H1 (cell line): Measurements from ENCODE around the gene OR5M10. TPM values are rescaled to one million over a fixed set of nuclear protein-coding genes. Genes with fewer than 3 reads are reported as not detected.

ENCODE experiments used
- CTCF ChIA-PET: fragments of 300-600 bp; sonication (Branson Sonifier 250); formaldehyde crosslinking; loops from one replicate; lab custom pipeline; 2021; ENCODE audit not compliant: partially characterized antibody; lab: Charles Lee
- POLR2A ChIA-PET: fragments of 300-600 bp; sonication (Branson Sonifier 250); formaldehyde crosslinking; loops from one replicate; lab custom pipeline; 2021; ENCODE audit warnings: inconsistent platforms; ENCODE audit not compliant: partially characterized antibody; lab: Charles Lee
- DNase-seq, 2 experiments: peaks; one replicate each; pipeline versions ENCODE4 v3.0.0 to v3.0.0-alpha.2; 2010 to 2022; ENCODE audit warnings: low spot score in 2 of 2, low read depth in 1 of 2, mixed read lengths in 1 of 2
- FAIRE-seq: peaks from 2 replicates; lab custom pipeline; 2011; peaks lifted over from hg19 to GRCh38; lab: Jason Lieb, UNC
- H2AFZ ChIP-seq: 2 replicates; pipeline ENCODE4 v1.8.1; 2012; ENCODE audit warnings: low read length, inconsistent platforms
- H2AK5ac ChIP-seq: 2 replicates; pipeline ENCODE4 v1.6.1; 2013; ENCODE audit warnings: low read depth, low read length
- H2BK120ac ChIP-seq: replicated peaks from 2 replicates; pipeline ENCODE3; 2013; ENCODE audit warnings: low read depth, low read length, inconsistent platforms
- H2BK12ac ChIP-seq: 2 replicates; pipeline ENCODE4 v1.6.1; 2013; ENCODE audit warnings: low read depth, low read length
- H2BK15ac ChIP-seq: 2 replicates; pipeline ENCODE4 v1.6.1; 2013; ENCODE audit warnings: low read length
- H2BK20ac ChIP-seq: 2 replicates; pipeline ENCODE4 v1.6.1; 2013; ENCODE audit warnings: low read length
- H2BK5ac ChIP-seq: 2 replicates; pipeline ENCODE4 v1.6.1; 2013; ENCODE audit warnings: low read depth, low read length
- H3K14ac ChIP-seq: 2 replicates; pipeline ENCODE4 v1.6.1; 2013; ENCODE audit warnings: inconsistent platforms; ENCODE audit not compliant: insufficient read length
- H3K18ac ChIP-seq: 2 replicates; pipeline ENCODE4 v1.6.1; 2013; ENCODE audit warnings: low read length; ENCODE audit errors: extremely low read depth
- H3K23ac ChIP-seq: 2 replicates; pipeline ENCODE4 v1.6.1; 2013; ENCODE audit warnings: inconsistent platforms; ENCODE audit not compliant: insufficient read length
- H3K23me2 ChIP-seq: 2 replicates; pipeline ENCODE4 v1.6.1; 2013; ENCODE audit warnings: low read depth, low read length
- H3K27ac ChIP-seq: 2 replicates; pipeline ENCODE4 v1.6.1; 2011; ENCODE audit warnings: low read depth, low read length, inconsistent platforms
- H3K27me3 ChIP-seq, 4 experiments: replicated peaks in 1 of 4; 1 replicate in 1 of 4; 2 replicates in 3 of 4; pipeline versions ENCODE4 v1.6.1 to v1.8.1; 2011 to 2013; ENCODE audit warnings: low read length in 3 of 4, mild to moderate bottlenecking in 3 of 4, inconsistent platforms in 2 of 4, mixed read lengths in 2 of 4, moderate library complexity in 1 of 4; ENCODE audit not compliant: control insufficient read depth in 3 of 4, insufficient read depth in 3 of 4; ENCODE audit errors: extremely low read depth in 1 of 4
- H3K36me3 ChIP-seq, 4 experiments: 2 replicates each; pipeline versions ENCODE4 v1.6.1 to v1.8.1; 2011 to 2013; ENCODE audit warnings: mild to moderate bottlenecking in 4 of 4, low read length in 3 of 4, moderate library complexity in 2 of 4, control low read depth in 1 of 4, inconsistent platforms in 1 of 4; ENCODE audit not compliant: insufficient read depth in 4 of 4, control insufficient read depth in 2 of 4
- H3K4ac ChIP-seq: replicated peaks from 2 replicates; pipeline ENCODE3; 2013; ENCODE audit warnings: low read length, low read depth, mixed read lengths, inconsistent platforms; ENCODE audit not compliant: insufficient read length
- H3K4me1 ChIP-seq, 4 experiments: replicated peaks in 1 of 4; 1 replicate in 1 of 4; 2 replicates in 3 of 4; pipeline versions ENCODE4 v1.6.1 to v1.8.1; 2011 to 2013; ENCODE audit warnings: low read length in 3 of 4, inconsistent platforms in 2 of 4, mixed read lengths in 1 of 4; ENCODE audit not compliant: insufficient read depth in 4 of 4, control insufficient read depth in 3 of 4
- H3K4me2 ChIP-seq, 2 experiments: 2 replicates each; pipeline versions ENCODE4 v1.6.1 to v1.8.1; 2011 to 2013; ENCODE audit warnings: low read depth in 2 of 2, low read length in 2 of 2, control low read depth in 1 of 2, inconsistent platforms in 1 of 2, mild to moderate bottlenecking in 1 of 2; ENCODE audit not compliant: insufficient read depth in 1 of 2
- H3K4me3 ChIP-seq, 4 experiments: fragments of 200-600, 300-600 bp in 1 of 4; sonication (generic), shearing (Covaris generic), sonication (Bioruptor Twin) in 1 of 4; 2 replicates each; pipeline versions ENCODE4 v1.5.1 to v1.8.1; 2011 to 2016; ENCODE audit warnings: low read length in 4 of 4, low read depth in 3 of 4, control low read depth in 2 of 4, inconsistent platforms in 2 of 4, mild to moderate bottlenecking in 2 of 4, mixed read lengths in 1 of 4, moderate library complexity in 1 of 4; ENCODE audit not compliant: insufficient read depth in 2 of 4; ENCODE audit errors: extremely low read depth in 1 of 4
- H3K56ac ChIP-seq: replicated peaks from 2 replicates; pipeline ENCODE3; 2013; ENCODE audit warnings: low read depth, mild to moderate bottlenecking, mixed read lengths, low read length, inconsistent platforms; ENCODE audit not compliant: insufficient read length
- H3K79me1 ChIP-seq: 2 replicates; pipeline ENCODE4 v1.6.1; 2013; ENCODE audit warnings: low read depth, low read length, control low read depth
- H3K79me2 ChIP-seq, 2 experiments: 2 replicates each; pipeline versions ENCODE4 v1.6.1 to v1.8.1; 2012 to 2013; ENCODE audit warnings: low read length in 2 of 2, mild to moderate bottlenecking in 2 of 2, inconsistent platforms in 1 of 2; ENCODE audit not compliant: insufficient read depth in 2 of 2, control insufficient read depth in 1 of 2
- H3K9ac ChIP-seq, 4 experiments: replicated peaks in 1 of 4; 1 replicate in 1 of 4; 2 replicates in 3 of 4; pipeline versions ENCODE4 v1.6.1 to v1.8.1; 2011 to 2013; ENCODE audit warnings: low read depth in 3 of 4, low read length in 3 of 4, control low read depth in 2 of 4, mild to moderate bottlenecking in 2 of 4, moderate library complexity in 2 of 4, inconsistent platforms in 1 of 4; ENCODE audit errors: extremely low read depth in 1 of 4
- H3K9me3 ChIP-seq, 2 experiments: 2 replicates each; pipeline versions ENCODE4 v1.6.1 to v1.8.1; 2012 to 2013; ENCODE audit warnings: mild to moderate bottlenecking in 2 of 2, moderate library complexity in 2 of 2, control low read depth in 1 of 2, inconsistent platforms in 1 of 2, low read depth in 1 of 2, low read length in 1 of 2, mixed read lengths in 1 of 2; ENCODE audit not compliant: insufficient read depth in 2 of 2
- H4K20me1 ChIP-seq, 2 experiments: replicated peaks in 1 of 2; 2 replicates each; pipeline versions ENCODE3 to v1.8.1; 2011 to 2013; ENCODE audit warnings: inconsistent platforms in 2 of 2, low read length in 2 of 2, mild to moderate bottlenecking in 1 of 2; ENCODE audit not compliant: insufficient read depth in 2 of 2, control insufficient read depth in 1 of 2
- H4K5ac ChIP-seq: 2 replicates; pipeline ENCODE4 v1.6.1; 2013; ENCODE audit warnings: low read length, low read depth, mixed read lengths, inconsistent platforms; ENCODE audit not compliant: insufficient read length
- H4K8ac ChIP-seq: 2 replicates; pipeline ENCODE4 v1.8.0; 2013; ENCODE audit warnings: mild to moderate bottlenecking, moderate library complexity, low read length, inconsistent platforms; ENCODE audit not compliant: insufficient read depth; ENCODE audit errors: extremely low read depth
- H4K91ac ChIP-seq: replicated peaks from 2 replicates; pipeline ENCODE3; 2013; ENCODE audit warnings: low read length, mixed read lengths, inconsistent platforms; ENCODE audit not compliant: insufficient read length
- FOSL1 ChIP-seq: IDR thresholded peaks from 2 replicates; pipeline ENCODE4 v1.6.1; 2011; ENCODE audit warnings: mild to moderate bottlenecking, low read depth, low read length, moderate library complexity; ENCODE audit not compliant: insufficient read depth
- WGBS, 2 experiments: shearing (Covaris generic) in 1 of 2; methylation state at CpG; one replicate each; pipeline versions ENCODE4 v1.1.6 to v1.1.7; 2013 to 2015; ENCODE audit warnings: low lambda C conversion rate in 2 of 2, mixed read lengths in 2 of 2, inconsistent platforms in 1 of 2, low coverage in 1 of 2, missing lambda C conversion rate in 1 of 2; ENCODE audit not compliant: insufficient replicate concordance in 2 of 2, insufficient coverage in 1 of 2, insufficient read length in 1 of 2; ENCODE audit errors: extremely low coverage in 1 of 2, missing lambda C conversion rate in 1 of 2; 5-methylcytosine and 5-hydroxymethylcytosine counted together
- polyA plus RNA-seq, 7 experiments: library from polyadenylated mRNA; depleted of rRNA in 3 of 7; stranded (reverse) in 5 of 7; unstranded in 2 of 7; fragments of >200 nt in 5 of 7; fragments of 200-250 nt in 2 of 7; gene quantifications; 1 replicate in 5 of 7; 2 replicates in 1 of 7; 4 replicates in 1 of 7; pipeline versions ENCODE4 v1.2.1 to v1.2.3, GENCODE V29; 2011 to 2013; ENCODE audit warnings: missing spikeins in 2 of 7, mixed read lengths in 2 of 7
- total RNA-seq: library from RNA; stranded (reverse); fragmentation: NEBNext Ultra II Directional; extraction: Animal tissue kit (Norgen Biotek cat#: 25700); gene quantifications from 2 replicates; pipeline ENCODE4 v1.2.1, GENCODE V29; 2021

OR5M10 gene
- total and polyA plus RNA-seq, 2 of the 8 experiments (the other 6 are each of a cell fraction or from before 2014, with no cell fraction given), result not detected

GRCh38 chr11:56543157-56543556 is 34.4 kb downstream of the OR5M10 start, which contains the start of gene OR5M11:
TSS of gene OR5M11 (minus strand) at chr11:56543257. CDS start at chr11:56543257, 0 bp downstream.
- Histone ChIP-seq H3K56ac (no peak within 1 kb of the TSS), H2BK5ac (no peak within 1 kb of the TSS), H3K9me3 (peaks cover 0 to 2% of the 10 kb centered on the region in 2 experiments; a peak in 1 of 4 replicates), H3K79me1 (no peaks in the 10 kb centered on the region), H2AK5ac (no peak within 1 kb of the TSS), H3K4ac (no peak within 1 kb of the TSS), H3K23ac (no peak within 1 kb of the TSS), H4K5ac (no peak within 1 kb of the TSS), H3K18ac (no peak within 1 kb of the TSS), H3K4me2 (no peak within 1 kb of the TSS), H4K8ac (no peak within 1 kb of the TSS), H2BK15ac (no peak within 1 kb of the TSS), H3K27ac (no peak within 1 kb of the TSS), H2BK12ac (no peak within 1 kb of the TSS), H2BK120ac (no peak within 1 kb of the TSS), H3K14ac (no peak within 1 kb of the TSS), H3K23me2 (no peaks in the 10 kb centered on the region), H3K79me2 (no peaks in the 10 kb centered on the region), H3K36me3 (no peaks in the 10 kb centered on the region), H2BK20ac (no peak within 1 kb of the TSS), H2AFZ (0 out of 2 replicates have a peak within 1 kb of the TSS, but pooled peaks have one; percentile 27), H3K4me1 (no peaks in the 10 kb centered on the region), H3K4me3 (no peak within 1 kb of the TSS), H4K91ac (no peak within 1 kb of the TSS), H3K27me3 (no peaks in the 10 kb centered on the region), H4K20me1 (no peaks in the 10 kb centered on the region), H3K9ac (peak within 1 kb of the TSS in 1 of 4 experiments; percentile 34; a peak in 1 of 7 replicates)
- no peak for FAIRE-seq
- 100% methylated on average over 2 of the region's 2 CpGs; no CpG with 5 or more reads in 1 of the 2 experiments for WGBS, 2 experiments
- no peak for TF ChIP-seq FOSL1
- DNase-seq, result no peak
- ChIA-PET CTCF (no interaction called here), POLR2A (no interaction called here)
